ENCODE measurements around the gene RPL13. TPM values are rescaled to one million over a fixed set of nuclear protein-coding genes. Genes with fewer than 3 reads are reported as not detected.

The RPL13 gene
- total and polyA plus RNA-seq, 9 of the 15 experiments (the other 6 are each of a cell fraction or from before 2014, with no cell fraction given), result 227 to 6,042 (median 1,633) TPM

GRCh38 chr16:89576153-89577054, 15.9 kb downstream of the RPL13 start (continued):
- TF ChIP-seq, protein P1, sequence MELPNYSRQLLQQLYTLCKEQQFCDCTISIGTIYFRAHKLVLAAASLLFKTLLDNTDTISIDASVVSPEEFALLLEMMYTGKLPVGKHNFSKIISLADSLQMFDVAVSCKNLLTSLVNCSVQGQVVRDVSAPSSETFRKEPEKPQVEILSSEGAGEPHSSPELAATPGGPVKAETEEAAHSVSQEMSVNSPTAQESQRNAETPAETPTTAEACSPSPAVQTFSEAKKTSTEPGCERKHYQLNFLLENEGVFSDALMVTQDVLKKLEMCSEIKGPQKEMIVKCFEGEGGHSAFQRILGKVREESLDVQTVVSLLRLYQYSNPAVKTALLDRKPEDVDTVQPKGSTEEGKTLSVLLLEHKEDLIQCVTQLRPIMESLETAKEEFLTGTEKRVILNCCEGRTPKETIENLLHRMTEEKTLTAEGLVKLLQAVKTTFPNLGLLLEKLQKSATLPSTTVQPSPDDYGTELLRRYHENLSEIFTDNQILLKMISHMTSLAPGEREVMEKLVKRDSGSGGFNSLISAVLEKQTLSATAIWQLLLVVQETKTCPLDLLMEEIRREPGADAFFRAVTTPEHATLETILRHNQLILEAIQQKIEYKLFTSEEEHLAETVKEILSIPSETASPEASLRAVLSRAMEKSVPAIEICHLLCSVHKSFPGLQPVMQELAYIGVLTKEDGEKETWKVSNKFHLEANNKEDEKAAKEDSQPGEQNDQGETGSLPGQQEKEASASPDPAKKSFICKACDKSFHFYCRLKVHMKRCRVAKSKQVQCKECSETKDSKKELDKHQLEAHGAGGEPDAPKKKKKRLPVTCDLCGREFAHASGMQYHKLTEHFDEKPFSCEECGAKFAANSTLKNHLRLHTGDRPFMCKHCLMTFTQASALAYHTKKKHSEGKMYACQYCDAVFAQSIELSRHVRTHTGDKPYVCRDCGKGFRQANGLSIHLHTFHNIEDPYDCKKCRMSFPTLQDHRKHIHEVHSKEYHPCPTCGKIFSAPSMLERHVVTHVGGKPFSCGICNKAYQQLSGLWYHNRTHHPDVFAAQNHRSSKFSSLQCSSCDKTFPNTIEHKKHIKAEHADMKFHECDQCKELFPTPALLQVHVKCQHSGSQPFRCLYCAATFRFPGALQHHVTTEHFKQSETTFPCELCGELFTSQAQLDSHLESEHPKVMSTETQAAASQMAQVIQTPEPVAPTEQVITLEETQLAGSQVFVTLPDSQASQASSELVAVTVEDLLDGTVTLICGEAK (IDR thresholded peaks at IDR 0.05), result 0 out of 2 replicates have a peak, but pooled peaks have one; percentile 20
- TF ChIP-seq, protein P1 (CRISPR knock-in tag; IDR thresholded peaks at IDR 0.05), result no peak
- TF ChIP-seq, protein P2, sequence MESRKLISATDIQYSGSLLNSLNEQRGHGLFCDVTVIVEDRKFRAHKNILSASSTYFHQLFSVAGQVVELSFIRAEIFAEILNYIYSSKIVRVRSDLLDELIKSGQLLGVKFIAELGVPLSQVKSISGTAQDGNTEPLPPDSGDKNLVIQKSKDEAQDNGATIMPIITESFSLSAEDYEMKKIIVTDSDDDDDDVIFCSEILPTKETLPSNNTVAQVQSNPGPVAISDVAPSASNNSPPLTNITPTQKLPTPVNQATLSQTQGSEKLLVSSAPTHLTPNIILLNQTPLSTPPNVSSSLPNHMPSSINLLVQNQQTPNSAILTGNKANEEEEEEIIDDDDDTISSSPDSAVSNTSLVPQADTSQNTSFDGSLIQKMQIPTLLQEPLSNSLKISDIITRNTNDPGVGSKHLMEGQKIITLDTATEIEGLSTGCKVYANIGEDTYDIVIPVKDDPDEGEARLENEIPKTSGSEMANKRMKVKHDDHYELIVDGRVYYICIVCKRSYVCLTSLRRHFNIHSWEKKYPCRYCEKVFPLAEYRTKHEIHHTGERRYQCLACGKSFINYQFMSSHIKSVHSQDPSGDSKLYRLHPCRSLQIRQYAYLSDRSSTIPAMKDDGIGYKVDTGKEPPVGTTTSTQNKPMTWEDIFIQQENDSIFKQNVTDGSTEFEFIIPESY (CRISPR knock-in tag; IDR thresholded peaks at IDR 0.05), result peak; percentile 95
- TF ChIP-seq ZNF589 (CRISPR knock-in tag; IDR thresholded peaks at IDR 0.05; ENCODE audit: low read depth) (no peak), SNAPC5 (CRISPR knock-in tag; IDR thresholded peaks at IDR 0.05) (no peak)
- TF ChIP-seq, protein P3, sequence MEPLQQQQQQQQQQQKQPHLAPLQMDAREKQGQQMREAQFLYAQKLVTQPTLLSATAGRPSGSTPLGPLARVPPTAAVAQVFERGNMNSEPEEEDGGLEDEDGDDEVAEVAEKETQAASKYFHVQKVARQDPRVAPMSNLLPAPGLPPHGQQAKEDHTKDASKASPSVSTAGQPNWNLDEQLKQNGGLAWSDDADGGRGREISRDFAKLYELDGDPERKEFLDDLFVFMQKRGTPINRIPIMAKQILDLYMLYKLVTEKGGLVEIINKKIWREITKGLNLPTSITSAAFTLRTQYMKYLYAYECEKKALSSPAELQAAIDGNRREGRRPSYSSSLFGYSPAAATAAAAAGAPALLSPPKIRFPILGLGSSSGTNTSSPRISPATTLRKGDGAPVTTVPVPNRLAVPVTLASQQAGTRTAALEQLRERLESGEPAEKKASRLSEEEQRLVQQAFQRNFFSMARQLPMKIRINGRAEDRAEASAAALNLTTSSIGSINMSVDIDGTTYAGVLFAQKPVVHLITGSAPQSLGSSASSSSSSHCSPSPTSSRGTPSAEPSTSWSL (CRISPR knock-in tag; IDR thresholded peaks at IDR 0.05; ENCODE audit: borderline replicate concordance), result no peak
- TF ChIP-seq, protein P4, sequence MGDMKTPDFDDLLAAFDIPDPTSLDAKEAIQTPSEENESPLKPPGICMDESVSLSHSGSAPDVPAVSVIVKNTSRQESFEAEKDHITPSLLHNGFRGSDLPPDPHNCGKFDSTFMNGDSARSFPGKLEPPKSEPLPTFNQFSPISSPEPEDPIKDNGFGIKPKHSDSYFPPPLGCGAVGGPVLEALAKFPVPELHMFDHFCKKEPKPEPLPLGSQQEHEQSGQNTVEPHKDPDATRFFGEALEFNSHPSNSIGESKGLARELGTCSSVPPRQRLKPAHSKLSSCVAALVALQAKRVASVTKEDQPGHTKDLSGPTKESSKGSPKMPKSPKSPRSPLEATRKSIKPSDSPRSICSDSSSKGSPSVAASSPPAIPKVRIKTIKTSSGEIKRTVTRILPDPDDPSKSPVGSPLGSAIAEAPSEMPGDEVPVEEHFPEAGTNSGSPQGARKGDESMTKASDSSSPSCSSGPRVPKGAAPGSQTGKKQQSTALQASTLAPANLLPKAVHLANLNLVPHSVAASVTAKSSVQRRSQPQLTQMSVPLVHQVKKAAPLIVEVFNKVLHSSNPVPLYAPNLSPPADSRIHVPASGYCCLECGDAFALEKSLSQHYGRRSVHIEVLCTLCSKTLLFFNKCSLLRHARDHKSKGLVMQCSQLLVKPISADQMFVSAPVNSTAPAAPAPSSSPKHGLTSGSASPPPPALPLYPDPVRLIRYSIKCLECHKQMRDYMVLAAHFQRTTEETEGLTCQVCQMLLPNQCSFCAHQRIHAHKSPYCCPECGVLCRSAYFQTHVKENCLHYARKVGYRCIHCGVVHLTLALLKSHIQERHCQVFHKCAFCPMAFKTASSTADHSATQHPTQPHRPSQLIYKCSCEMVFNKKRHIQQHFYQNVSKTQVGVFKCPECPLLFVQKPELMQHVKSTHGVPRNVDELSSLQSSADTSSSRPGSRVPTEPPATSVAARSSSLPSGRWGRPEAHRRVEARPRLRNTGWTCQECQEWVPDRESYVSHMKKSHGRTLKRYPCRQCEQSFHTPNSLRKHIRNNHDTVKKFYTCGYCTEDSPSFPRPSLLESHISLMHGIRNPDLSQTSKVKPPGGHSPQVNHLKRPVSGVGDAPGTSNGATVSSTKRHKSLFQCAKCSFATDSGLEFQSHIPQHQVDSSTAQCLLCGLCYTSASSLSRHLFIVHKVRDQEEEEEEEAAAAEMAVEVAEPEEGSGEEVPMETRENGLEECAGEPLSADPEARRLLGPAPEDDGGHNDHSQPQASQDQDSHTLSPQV (IDR thresholded peaks at IDR 0.05), result 0 out of 2 replicates have a peak, but pooled peaks have one; percentile 25
